Loucy (cell line): ENCODE data around the gene USF2.

Source experiments
- H2AFZ ChIP-seq: fragments of 200-600 bp; sonication (generic); 2 replicates; pipeline ENCODE4 v1.6.0; 2016; ENCODE audit warnings: antibody characterized with exemption, mild to moderate bottlenecking, low read length, moderate library complexity
- H3F3A ChIP-seq: fragments of 200-600 bp; 2 replicates; pipeline ENCODE4 v1.6.0; 2016; ENCODE audit warnings: antibody characterized with exemption, low read depth, mild to moderate bottlenecking
- H3K27me3 ChIP-seq: fragments of 200-600 bp; sonication (generic); 2 replicates; pipeline ENCODE4 v1.6.1; 2014; ENCODE audit warnings: low read length, mild to moderate bottlenecking; ENCODE audit not compliant: insufficient read depth, poor library complexity, severe bottlenecking
- H3K36me3 ChIP-seq: fragments of 200-600 bp; sonication (generic); 2 replicates; pipeline ENCODE4 v1.6.1; 2016; ENCODE audit warnings: low read length; ENCODE audit not compliant: insufficient read depth
- H3K4me1 ChIP-seq: fragments of 200-600 bp; sonication (generic); 2 replicates; pipeline ENCODE4 v1.5.1; 2014; ENCODE audit warnings: low read length, mild to moderate bottlenecking; ENCODE audit not compliant: insufficient read depth, poor library complexity, severe bottlenecking
- H3K4me2 ChIP-seq: fragments of 200-600 bp; sonication (generic); 2 replicates; pipeline ENCODE4 v1.6.0; 2014; ENCODE audit warnings: antibody characterized with exemption, low read length, low read depth, mild to moderate bottlenecking; ENCODE audit not compliant: poor library complexity, severe bottlenecking
- H3K4me3 ChIP-seq: fragments of 200-600 bp; sonication (generic); 2 replicates; pipeline ENCODE4 v1.5.1; 2014; ENCODE audit warnings: low read length, mild to moderate bottlenecking, mixed read lengths; ENCODE audit not compliant: poor library complexity, severe bottlenecking
- H3K79me2 ChIP-seq: fragments of 200-600 bp; sonication (generic); 2 replicates; pipeline ENCODE4 v1.6.1; 2014; ENCODE audit warnings: low read length; ENCODE audit not compliant: insufficient read depth
- H3K9ac ChIP-seq: fragments of 200-600 bp; sonication (generic); 2 replicates; pipeline ENCODE4 v1.6.0; 2014; ENCODE audit warnings: mild to moderate bottlenecking, low read depth, low read length, moderate library complexity; ENCODE audit not compliant: poor library complexity, severe bottlenecking
- H3K9me2 ChIP-seq: fragments of 200-600 bp; sonication (generic); replicated peaks from 2 replicates; pipeline ENCODE4 v1.6.1; 2016; ENCODE audit warnings: low read depth, low read length, mixed read lengths
- H3K9me3 ChIP-seq: fragments of 200-600 bp; sonication (generic); 2 replicates; pipeline ENCODE4 v1.6.1; 2014; ENCODE audit warnings: mild to moderate bottlenecking, antibody characterized with exemption, low read length, low read depth; ENCODE audit not compliant: insufficient read depth
- H4K20me1 ChIP-seq: fragments of 200-600 bp; sonication (generic); 2 replicates; pipeline ENCODE4 v1.6.0; 2014; ENCODE audit warnings: antibody characterized with exemption, low read length, mild to moderate bottlenecking; ENCODE audit not compliant: insufficient read depth, poor library complexity, severe bottlenecking
- CTCF ChIP-seq: fragments of 200-600 bp; sonication (generic); conservative IDR thresholded peaks from 2 replicates; pipeline ENCODE4 v1.5.1; 2014; ENCODE audit warnings: mild to moderate bottlenecking, antibody characterized with exemption, low read length
- EZH2phosphoT487 ChIP-seq: fragments of 200-600 bp; IDR thresholded peaks from 2 replicates; pipeline ENCODE4 v1.6.1; 2018; ENCODE audit warnings: antibody characterized with exemption, mild to moderate bottlenecking, moderate library complexity, borderline replicate concordance

The USF2 gene

DNA sequence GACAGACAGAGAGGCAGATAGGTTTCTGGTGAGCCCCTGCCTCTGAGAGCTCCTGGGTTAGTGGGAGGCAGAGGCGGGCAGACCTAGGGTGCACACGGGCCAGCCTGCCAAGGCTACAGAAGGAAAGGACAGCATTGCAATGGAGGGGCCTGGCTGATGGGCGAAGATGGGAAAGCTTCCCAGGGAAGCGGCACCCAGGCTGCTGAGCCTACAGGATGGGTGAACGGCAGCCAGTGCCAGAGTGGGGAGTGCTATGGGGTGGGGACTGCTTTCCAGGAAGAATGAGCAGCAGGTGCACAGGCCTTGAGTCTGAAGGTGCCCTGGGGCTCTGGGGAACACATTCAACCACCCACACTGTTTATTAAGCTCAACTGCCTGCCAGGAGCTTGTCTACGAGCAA, 22.5 kb downstream of the USF2 start:
- Histone ChIP-seq H3K79me2 (no peaks in the 10 kb centered on the region), H3K4me2 (no peak overlapping the region)

GRCh38 chr19:35291916-35292315, 23.2 kb downstream of the USF2 start, which contains the start of gene MAG:
Gene MAG (plus strand): TSS chr19:35292161. CDS start chr19:35295409, 3,248 bp downstream.
- H3F3A ChIP-seq: no peaks in the 10 kb centered on the region
- no peaks in the 10 kb centered on the region for H3K9me2 ChIP-seq
- H3K4me1 ChIP-seq: no peaks in the 10 kb centered on the region
- H3K9ac ChIP-seq: no peak within 1 kb of the TSS
- no peak within 1 kb of the TSS for H3K4me3 ChIP-seq
- H3K9me3 ChIP-seq: no peaks in the 10 kb centered on the region
- H4K20me1 ChIP-seq: no peaks in the 10 kb centered on the region
- no peaks in the 10 kb centered on the region for H3K36me3 ChIP-seq
- no peak within 1 kb of the TSS for H2AFZ ChIP-seq
- H3K4me2 ChIP-seq: no peak within 1 kb of the TSS
- TF ChIP-seq EZH2phosphoT487: no peak
- TF ChIP-seq CTCF: no peak
- no peaks in the 10 kb centered on the region for H3K27me3 ChIP-seq
- no peaks in the 10 kb centered on the region for H3K79me2 ChIP-seq

More for the DNA sequence above, 22.5 kb downstream of the USF2 start:
- Histone ChIP-seq H3K4me1 (no peaks in the 10 kb centered on the region), H4K20me1 (no peaks in the 10 kb centered on the region), H3K9me3 (no peaks in the 10 kb centered on the region), H2AFZ (no peak overlapping the region), H3K9me2 (no peaks in the 10 kb centered on the region), H3K4me3 (no peak overlapping the region), H3K27me3 (no peaks in the 10 kb centered on the region), H3F3A (no peaks in the 10 kb centered on the region), H3K36me3 (no peaks in the 10 kb centered on the region), H3K9ac (no peak overlapping the region)
- no peak for TF ChIP-seq EZH2phosphoT487
- no peak for TF ChIP-seq CTCF

GRCh38 chr19:35292421-35293362, 23.9 kb downstream of the USF2 start:
- Histone ChIP-seq H3K36me3 (no peaks in the 10 kb centered on the region), H2AFZ (no peak overlapping the region), H3K4me1 (no peaks in the 10 kb centered on the region), H3F3A (no peaks in the 10 kb centered on the region), H3K9ac (no peak overlapping the region), H3K4me3 (no peak overlapping the region), H3K9me2 (no peaks in the 10 kb centered on the region), H3K79me2 (no peaks in the 10 kb centered on the region), H3K4me2 (no peak overlapping the region), H3K27me3 (no peaks in the 10 kb centered on the region), H3K9me3 (no peaks in the 10 kb centered on the region), H4K20me1 (no peaks in the 10 kb centered on the region)
- TF ChIP-seq CTCF (no peak), EZH2phosphoT487 (no peak)
